ENCODE measurements around the gene CAMTA1.

The CAMTA1 gene

DNA sequence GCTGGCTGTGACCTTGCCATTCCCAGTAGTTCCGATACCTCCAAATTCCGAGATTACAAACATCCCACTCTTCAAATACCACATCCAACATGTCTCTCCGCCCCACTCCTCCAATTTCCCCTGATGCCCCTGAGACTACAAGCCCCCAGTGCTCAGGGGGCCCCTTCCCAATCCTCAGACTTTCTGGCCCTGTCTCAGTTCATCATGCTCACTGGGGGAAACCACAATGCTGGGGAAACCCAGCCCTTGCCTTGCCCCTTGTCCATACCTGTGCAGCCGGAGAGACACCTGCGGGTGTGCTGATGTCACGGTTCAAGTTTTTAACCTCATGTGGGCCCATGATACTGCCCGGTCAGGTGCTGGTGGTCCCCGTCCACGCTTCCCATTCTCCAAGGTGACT lies 226.6 kb downstream of the CAMTA1 start:
- TF ChIP-seq CTCF (IDR thresholded peaks at IDR 0.05; ENCODE audit: control insufficient read depth, extremely low read depth, insufficient read depth), result no peak
- no peak overlapping the region for H3K4me3 ChIP-seq (ENCODE audit: low read depth, low read length)
- DNase-seq (ENCODE audit: low read depth), result no peak

DNA sequence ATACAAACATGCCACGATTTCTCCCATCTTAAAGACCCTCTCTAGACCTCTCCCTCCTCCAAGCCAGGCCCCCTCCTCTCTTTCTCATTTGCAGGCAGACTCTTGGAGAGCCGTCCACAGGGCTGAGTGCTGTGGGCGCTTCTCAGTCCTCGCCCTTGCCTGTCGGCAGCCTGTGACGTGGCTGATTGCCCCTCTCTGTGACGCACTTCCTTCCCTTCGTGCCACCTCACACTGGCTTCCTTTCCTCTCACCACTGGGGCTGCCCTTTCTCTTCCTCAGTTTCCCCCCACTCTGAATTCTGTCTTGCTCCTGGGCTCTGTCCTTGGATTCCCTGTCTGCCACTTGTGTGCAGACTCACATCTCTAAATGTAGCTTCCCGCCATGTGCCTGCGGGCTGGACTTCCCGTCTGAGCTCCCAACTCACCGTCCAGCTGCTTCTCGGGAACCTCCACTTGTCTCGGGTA lies 227.2 kb downstream of the CAMTA1 start:
- DNase-seq (ENCODE audit: low read depth), result no peak
- no peak overlapping the region for H3K4me3 ChIP-seq (ENCODE audit: low read depth, low read length)
- no peak for TF ChIP-seq CTCF (IDR thresholded peaks at IDR 0.05; ENCODE audit: control insufficient read depth, extremely low read depth, insufficient read depth)

GRCh38 chr1:7013833-7014639 lies 228.8 kb downstream of the CAMTA1 start:
- no peak for DNase-seq (ENCODE audit: low read depth)
- no peak overlapping the region for H3K4me3 ChIP-seq (ENCODE audit: low read depth, low read length)
- no peak for TF ChIP-seq CTCF (IDR thresholded peaks at IDR 0.05; ENCODE audit: control insufficient read depth, extremely low read depth, insufficient read depth)

DNA sequence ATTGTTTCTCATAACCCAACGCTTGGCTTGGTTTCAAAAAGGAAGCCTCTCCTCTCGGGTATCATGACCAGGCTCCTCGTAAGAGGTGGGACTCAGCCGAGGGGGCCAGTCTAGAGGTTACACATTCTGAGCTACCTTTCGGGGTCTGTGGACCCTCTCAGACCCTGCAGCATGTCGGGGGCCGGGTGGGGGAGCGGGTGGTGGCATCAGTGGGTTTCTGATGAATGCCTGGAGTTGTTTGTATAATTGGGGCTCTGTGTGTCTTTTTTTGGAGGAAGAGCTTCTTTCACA lies 229.3 kb downstream of the CAMTA1 start:
- TF ChIP-seq CTCF (IDR thresholded peaks at IDR 0.05; ENCODE audit: control insufficient read depth, extremely low read depth, insufficient read depth), result no peak
- H3K4me3 ChIP-seq (ENCODE audit: low read depth, low read length), result no peak overlapping the region
- no peak for DNase-seq (ENCODE audit: low read depth)

GRCh38 chr1:7015022-7015421 lies 229.8 kb downstream of the CAMTA1 start:
- DNase-seq (ENCODE audit: low read depth), result no peak
- no peak for TF ChIP-seq CTCF (IDR thresholded peaks at IDR 0.05; ENCODE audit: control insufficient read depth, extremely low read depth, insufficient read depth)
- no peak overlapping the region for H3K4me3 ChIP-seq (ENCODE audit: low read depth, low read length)

GRCh38 chr1:7018351-7018750 lies 233.1 kb downstream of the CAMTA1 start:
- H3K4me3 ChIP-seq (ENCODE audit: low read depth, low read length), result no peak overlapping the region
- no peak for TF ChIP-seq CTCF (IDR thresholded peaks at IDR 0.05; ENCODE audit: control insufficient read depth, extremely low read depth, insufficient read depth)
- no peak for DNase-seq (ENCODE audit: low read depth)

DNA sequence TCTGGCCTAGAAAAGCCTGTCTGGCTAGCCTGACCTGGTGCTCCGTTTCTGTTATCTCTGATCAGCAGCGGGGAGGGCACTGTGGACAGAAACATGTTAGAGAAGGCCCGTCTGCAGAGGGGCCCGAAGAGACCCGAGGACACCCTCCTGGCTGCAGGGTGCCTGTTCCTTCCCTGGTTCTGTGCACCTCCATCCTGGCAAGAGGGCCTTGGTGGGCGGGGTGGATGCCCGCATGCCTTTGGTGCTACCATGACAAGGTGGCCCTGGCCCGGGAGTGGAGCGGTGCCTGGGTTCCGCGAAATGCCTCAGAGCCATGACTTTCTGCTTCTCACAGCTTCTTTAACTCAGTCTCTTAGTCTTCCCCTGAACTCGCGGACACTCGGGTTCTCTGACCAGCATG lies 233.6 kb downstream of the CAMTA1 start:
- H3K4me3 ChIP-seq (ENCODE audit: low read depth, low read length), result no peak overlapping the region
- DNase-seq (ENCODE audit: low read depth), result no peak
- TF ChIP-seq CTCF (IDR thresholded peaks at IDR 0.05; ENCODE audit: control insufficient read depth, extremely low read depth, insufficient read depth), result no peak
